Thyroid gland (tissue), 4 donors: ENCODE results near the gene MRFAP1. TPM values are rescaled to one million over a fixed set of nuclear protein-coding genes. Genes with fewer than 3 reads are reported as not detected.

ENCODE experiments used
- DNase-seq, 2 donors: peaks; one replicate each; pipeline ENCODE4 v3.0.0-alpha.2; 2019
- H3K27ac ChIP-seq, 3 donors: fragments of 200-600 bp; sonication (generic); 1 replicate in 2 of 3; 2 replicates in 1 of 3; pipeline ENCODE4 v1.5.1; 2016 to 2019; ENCODE audit warnings: mild to moderate bottlenecking in 1 of 3, moderate library complexity in 1 of 3
- H3K27me3 ChIP-seq: fragments of 200-600 bp; sonication (generic); one replicate; pipeline ENCODE4 v1.5.1; 2019
- H3K36me3 ChIP-seq, 2 donors: fragments of 200-600 bp; sonication (generic); one replicate each; pipeline ENCODE4 v1.5.1; 2016 to 2019
- H3K4me1 ChIP-seq, 2 donors: fragments of 200-600 bp; sonication (generic); one replicate each; pipeline ENCODE4 v1.5.1; 2017 to 2019
- H3K4me3 ChIP-seq, 3 donors: fragments of 200-600 bp; sonication (generic); replicated peaks in 1 of 3; 1 replicate in 2 of 3; 2 replicates in 1 of 3; pipeline ENCODE4 v1.5.1; 2016; ENCODE audit warnings: mild to moderate bottlenecking in 1 of 3
- H3K9me3 ChIP-seq: fragments of 200-600 bp; sonication (generic); one replicate; pipeline ENCODE4 v1.5.1; 2017
- POLR2A ChIP-seq, 2 donors: fragments of 450-650 bp; IDR thresholded peaks; one replicate each; pipeline ENCODE4 v1.6.1; 2017; ENCODE audit warnings: antibody characterized with exemption in 2 of 2, mild to moderate bottlenecking in 2 of 2, moderate library complexity in 1 of 2
- WGBS, 2 donors: methylation state at CpG; one replicate each; pipeline ENCODE4 v1.1.5; 2017; 5-methylcytosine and 5-hydroxymethylcytosine counted together
- intact Hi-C: fragments of 100-400 bp; cut with DNase I; formaldehyde crosslinking; loops from one replicate; pipeline ENCODE4 v1.15.1; 2023
- total RNA-seq, 4 donors: library from RNA; depleted of rRNA; stranded (reverse); fragments of >200 nt; gene quantifications; one replicate each; pipeline ENCODE4 v1.2.3, GENCODE V29; 2016
- TF ChIP-seq, protein P1 (sequence below), 6 experiments: fragments of 200-600 bp in 3 of 6; fragments of 450-650 bp in 3 of 6; sonication (generic) in 3 of 6; IDR thresholded peaks; one replicate each; pipeline ENCODE4 v1.5.1; 2016 to 2019; ENCODE audit warnings: antibody characterized with exemption in 6 of 6, mild to moderate bottlenecking in 2 of 6, inconsistent platforms in 1 of 6, moderate library complexity in 1 of 6

The MRFAP1 gene
- total RNA-seq: 100 to 1,000 TPM; 258 to 314 (median 288) TPM

- H3K27ac ChIP-seq: peak within 1 kb of the TSS; percentile 87 to 94 (median 88)
- H3K36me3 ChIP-seq: peaks cover 10 to 11% of the 10 kb centered on the region in 2 donors
- peak; percentile 94 to 96 for DNase-seq
- 0% methylated on average over 59 to 73 of the region's 90 CpGs for WGBS, 2 donors
- H3K9me3 ChIP-seq: no peaks in the 10 kb centered on the region
- peak within 1 kb of the TSS; percentile 45 to 99 (median 90) for H3K4me3 ChIP-seq
- TF ChIP-seq, protein P1, sequence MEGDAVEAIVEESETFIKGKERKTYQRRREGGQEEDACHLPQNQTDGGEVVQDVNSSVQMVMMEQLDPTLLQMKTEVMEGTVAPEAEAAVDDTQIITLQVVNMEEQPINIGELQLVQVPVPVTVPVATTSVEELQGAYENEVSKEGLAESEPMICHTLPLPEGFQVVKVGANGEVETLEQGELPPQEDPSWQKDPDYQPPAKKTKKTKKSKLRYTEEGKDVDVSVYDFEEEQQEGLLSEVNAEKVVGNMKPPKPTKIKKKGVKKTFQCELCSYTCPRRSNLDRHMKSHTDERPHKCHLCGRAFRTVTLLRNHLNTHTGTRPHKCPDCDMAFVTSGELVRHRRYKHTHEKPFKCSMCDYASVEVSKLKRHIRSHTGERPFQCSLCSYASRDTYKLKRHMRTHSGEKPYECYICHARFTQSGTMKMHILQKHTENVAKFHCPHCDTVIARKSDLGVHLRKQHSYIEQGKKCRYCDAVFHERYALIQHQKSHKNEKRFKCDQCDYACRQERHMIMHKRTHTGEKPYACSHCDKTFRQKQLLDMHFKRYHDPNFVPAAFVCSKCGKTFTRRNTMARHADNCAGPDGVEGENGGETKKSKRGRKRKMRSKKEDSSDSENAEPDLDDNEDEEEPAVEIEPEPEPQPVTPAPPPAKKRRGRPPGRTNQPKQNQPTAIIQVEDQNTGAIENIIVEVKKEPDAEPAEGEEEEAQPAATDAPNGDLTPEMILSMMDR (IDR thresholded peaks at IDR 0.05): no peak
- TF ChIP-seq POLR2A (IDR thresholded peaks at IDR 0.05): peak in 1 of 2 donors; percentile 84
- H3K4me1 ChIP-seq: peaks cover 15 to 18% of the 10 kb centered on the region in 2 donors
- intact Hi-C loops: loop anchor here (10.0 kb wide), 1 partner anchor 74 kb away; the partner anchor contains the start of gene BLOC1S4
- no peaks in the 10 kb centered on the region for H3K27me3 ChIP-seq
Measured at GRCh38 chr4:6640292-6641163, at the start of gene MRFAP1. TSS of gene MRFAP1 (plus strand) at chr4:6640685. CDS start at chr4:6640863, 178 bp downstream.

DNA sequence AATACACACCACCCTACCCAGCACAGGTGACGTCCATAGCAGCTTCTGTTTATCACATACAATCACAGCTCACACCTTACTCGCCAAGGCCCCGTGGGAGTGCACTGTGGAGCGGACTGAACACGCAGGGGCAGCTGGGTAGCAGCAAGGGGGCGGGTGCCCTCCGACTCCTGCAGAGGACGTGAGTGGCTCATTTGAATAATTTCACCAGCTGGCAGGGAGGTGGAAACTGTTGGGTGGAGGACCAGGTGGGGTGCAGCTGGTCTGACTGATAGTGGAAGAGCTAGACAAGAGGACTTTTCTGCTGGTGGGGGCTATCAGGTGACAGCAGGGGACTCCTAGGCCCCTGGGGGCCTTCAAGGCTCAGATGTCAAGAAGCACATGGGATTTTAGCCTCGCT, 49.2 kb upstream of the MRFAP1 start:
- 83 to 96% methylated on average over 9 of the region's 9 CpGs for WGBS, 2 donors
- H3K36me3 ChIP-seq: peaks cover 9 to 15% of the 10 kb centered on the region in 2 donors
- intact Hi-C loops: no loop called here

DNA sequence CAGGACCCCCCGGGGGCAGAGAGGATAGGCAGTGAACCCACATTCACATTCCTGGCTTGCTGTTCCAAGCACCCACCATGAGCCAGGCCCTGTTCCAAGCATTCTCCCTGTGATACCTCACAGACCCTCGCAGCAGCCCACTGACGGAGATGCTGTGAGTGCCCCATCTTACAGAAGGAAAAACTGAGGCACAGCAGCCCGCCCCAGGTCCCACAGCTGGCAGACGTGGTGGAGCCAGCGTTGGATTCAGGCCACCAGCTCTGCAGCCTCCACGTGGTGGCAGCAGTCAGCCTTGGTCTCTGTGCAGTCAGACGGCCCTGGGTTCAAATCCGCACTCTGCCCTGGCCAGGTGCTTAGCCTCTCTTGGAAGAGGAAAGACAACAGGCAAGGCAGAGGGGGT, 48.7 kb upstream of the MRFAP1 start:
- H3K27me3 ChIP-seq: no peaks in the 10 kb centered on the region
- no peak overlapping the region for H3K4me3 ChIP-seq
- no peak overlapping the region for H3K27ac ChIP-seq
- no peak for DNase-seq
- H3K9me3 ChIP-seq: no peaks in the 10 kb centered on the region
- no peak for TF ChIP-seq POLR2A (IDR thresholded peaks at IDR 0.05)
- TF ChIP-seq, protein P1 (IDR thresholded peaks at IDR 0.05): no peak
- H3K4me1 ChIP-seq: no peaks in the 10 kb centered on the region
- intact Hi-C loops: no loop called here
- peaks cover 9 to 15% of the 10 kb centered on the region in 2 donors for H3K36me3 ChIP-seq
- WGBS, 2 donors: 82 to 93% methylated on average over 3 to 9 of the region's 9 CpGs

More for the DNA sequence above, 49.2 kb upstream of the MRFAP1 start:
- H3K4me3 ChIP-seq: no peak overlapping the region
- H3K9me3 ChIP-seq: no peaks in the 10 kb centered on the region
- H3K27ac ChIP-seq: no peak overlapping the region
- TF ChIP-seq, protein P1 (IDR thresholded peaks at IDR 0.05): no peak
- TF ChIP-seq POLR2A (IDR thresholded peaks at IDR 0.05): no peak
- no peak for DNase-seq
- no peaks in the 10 kb centered on the region for H3K27me3 ChIP-seq
- H3K4me1 ChIP-seq: no peaks in the 10 kb centered on the region

DNA sequence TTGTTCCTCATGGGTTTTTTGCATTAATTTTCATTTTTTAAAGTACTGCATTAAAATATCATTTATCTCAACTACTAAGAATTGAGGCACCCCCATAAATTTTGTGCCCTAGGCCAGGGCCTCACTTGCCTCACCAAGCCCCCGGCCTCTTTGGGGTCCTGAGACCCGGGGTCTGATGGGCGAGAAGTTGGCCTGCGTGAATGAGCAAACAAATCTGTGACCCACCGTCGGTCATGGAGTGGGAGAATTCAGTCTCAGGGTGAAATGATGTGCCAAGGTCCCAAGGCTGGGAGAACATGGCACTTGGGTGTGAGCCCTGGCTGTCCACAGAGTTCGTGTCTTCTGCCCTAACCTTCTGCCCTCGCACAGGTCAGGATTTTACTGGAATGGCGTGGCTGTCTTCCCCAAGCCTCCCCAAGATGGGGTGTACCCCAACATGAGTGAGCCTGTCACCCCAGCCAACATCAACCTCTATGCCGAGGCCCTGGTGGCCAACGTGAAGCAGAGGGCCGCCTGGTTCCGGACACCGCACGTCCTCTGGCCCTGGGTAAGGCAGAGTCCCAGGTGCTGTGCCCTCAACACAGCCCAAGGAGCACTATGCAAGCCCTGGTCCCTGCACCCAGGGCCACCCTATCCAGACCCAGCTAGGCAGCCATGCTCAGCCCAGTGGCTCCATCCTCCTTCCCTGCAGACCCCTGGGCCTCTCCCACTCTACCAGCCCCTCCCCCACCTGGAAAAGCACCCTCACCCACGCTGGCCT, 47.5 kb upstream of the MRFAP1 start:
- intact Hi-C loops: no loop called here
- no peaks in the 10 kb centered on the region for H3K27me3 ChIP-seq
- WGBS, 2 donors: 87 to 92% methylated on average over 7 to 16 of the region's 16 CpGs
- H3K4me3 ChIP-seq: no peak overlapping the region
- no peak for DNase-seq
- peaks cover 15 to 18% of the 10 kb centered on the region in 2 donors for H3K36me3 ChIP-seq
- no peak overlapping the region for H3K27ac ChIP-seq
- no peaks in the 10 kb centered on the region for H3K9me3 ChIP-seq
- TF ChIP-seq, protein P1 (IDR thresholded peaks at IDR 0.05): no peak
- no peak for TF ChIP-seq POLR2A (IDR thresholded peaks at IDR 0.05)
- H3K4me1 ChIP-seq: no peaks in the 10 kb centered on the region
